Measurements from ENCODE around the gene ALS2CL. TPM values are rescaled to one million over a fixed set of nuclear protein-coding genes. Genes with fewer than 3 reads are reported as not detected.

Gene ALS2CL
- total RNA-seq, 1 donor from 2014 or later: 13.5 TPM

- Histone ChIP-seq H3K79me2 (ENCODE audit: insufficient read depth, low read length) (no peaks in the 10 kb centered on the region), H3K4me3 (ENCODE audit: insufficient read depth, low read depth, low read length) (no peak overlapping the region), H3K36me3 (ENCODE audit: insufficient read depth, low read length) (no peaks in the 10 kb centered on the region), H4K20me1 (ENCODE audit: insufficient read depth, low read length) (no peaks in the 10 kb centered on the region), H3K4me2 (ENCODE audit: low read length) (no peak overlapping the region), H3K9me3 (ENCODE audit: insufficient read depth, low read depth, low read length) (no peaks in the 10 kb centered on the region), H2AFZ (ENCODE audit: low read depth, low read length) (no peak overlapping the region), H3K27ac (ENCODE audit: low read depth, low read length) (no peak overlapping the region), H3K9ac (ENCODE audit: low read length) (no peak overlapping the region), H3K27me3 (ENCODE audit: insufficient read depth, low read length) (no peaks in the 10 kb centered on the region), H3K4me1 (ENCODE audit: insufficient read depth, low read length) (no peaks in the 10 kb centered on the region)
- Mint-ChIP-seq H3K36me3 (ENCODE audit: low read depth, unreplicated experiment) (peaks cover 3% of the 10 kb centered on the region), H3K27me3 (ENCODE audit: low read depth, unreplicated experiment) (peaks cover 41% of the 10 kb centered on the region), H3K27ac (ENCODE audit: unreplicated experiment) (no peak overlapping the region), H3K4me3 (ENCODE audit: unreplicated experiment) (no peak overlapping the region), H3K9me3 (ENCODE audit: unreplicated experiment) (peaks cover 2% of the 10 kb centered on the region), H3K4me1 (ENCODE audit: low read depth, unreplicated experiment) (no peaks in the 10 kb centered on the region)
- TF ChIP-seq EZH2 (IDR thresholded peaks at IDR 0.05; ENCODE audit: insufficient read depth, low read length) (no peak), CTCF (IDR thresholded peaks at IDR 0.05; ENCODE audit: insufficient read depth, low read depth, low read length) (no peak)
- DNase-seq (ENCODE audit: low read depth) (no peak), FAIRE-seq (no peak)
Observed at GRCh38 chr3:46713050-46713897, 19.8 kb upstream of the ALS2CL start.

- Histone ChIP-seq H3K4me3 (ENCODE audit: insufficient read depth, low read depth, low read length) (no peak overlapping the region), H3K4me2 (ENCODE audit: low read length) (no peak overlapping the region), H3K4me1 (ENCODE audit: insufficient read depth, low read length) (no peaks in the 10 kb centered on the region), H4K20me1 (ENCODE audit: insufficient read depth, low read length) (no peaks in the 10 kb centered on the region), H3K27ac (ENCODE audit: low read depth, low read length) (no peak overlapping the region), H3K36me3 (ENCODE audit: insufficient read depth, low read length) (no peaks in the 10 kb centered on the region), H2AFZ (ENCODE audit: low read depth, low read length) (no peak overlapping the region), H3K9ac (ENCODE audit: low read length) (no peak overlapping the region), H3K9me3 (ENCODE audit: insufficient read depth, low read depth, low read length) (no peaks in the 10 kb centered on the region), H3K79me2 (ENCODE audit: insufficient read depth, low read length) (no peaks in the 10 kb centered on the region), H3K27me3 (ENCODE audit: insufficient read depth, low read length) (no peaks in the 10 kb centered on the region)
- FAIRE-seq (no peak), DNase-seq (ENCODE audit: low read depth) (no peak)
- H3K27ac Mint-ChIP-seq (ENCODE audit: unreplicated experiment): no peak overlapping the region
- peaks cover 38% of the 10 kb centered on the region for H3K27me3 Mint-ChIP-seq (ENCODE audit: low read depth, unreplicated experiment)
- peaks cover 3% of the 10 kb centered on the region for H3K36me3 Mint-ChIP-seq (ENCODE audit: low read depth, unreplicated experiment)
- no peaks in the 10 kb centered on the region for H3K4me1 Mint-ChIP-seq (ENCODE audit: low read depth, unreplicated experiment)
- H3K9me3 Mint-ChIP-seq (ENCODE audit: unreplicated experiment): peaks cover 2% of the 10 kb centered on the region
- TF ChIP-seq CTCF (IDR thresholded peaks at IDR 0.05; ENCODE audit: insufficient read depth, low read depth, low read length): no peak
- no peak for TF ChIP-seq EZH2 (IDR thresholded peaks at IDR 0.05; ENCODE audit: insufficient read depth, low read length)
- H3K4me3 Mint-ChIP-seq (ENCODE audit: unreplicated experiment): no peak overlapping the region
Observed at GRCh38 chr3:46712191-46713049, 18.9 kb upstream of the ALS2CL start.

Measured in astrocyte (in vitro differentiated cells and primary cell).